HT-29 (cell line): ENCODE data around the gene FBLN2. TPM values are rescaled to one million over a fixed set of nuclear protein-coding genes. Genes with fewer than 3 reads are reported as not detected.

Experiments
- DNase-seq: peaks from one replicate; pipeline ENCODE4 v3.0.0-alpha.2; 2015; ENCODE audit warnings: low spot score
- total RNA-seq: library from RNA; depleted of rRNA; stranded (reverse); fragments of >200 nt; shearing (Covaris generic); gene quantifications from 2 replicates; pipeline ENCODE4 v1.2.3, GENCODE V29; 2014

Gene FBLN2
- total RNA-seq, 1 experiment from 2014 or later, result 0.33 TPM

GRCh38 chr3:13644341-13645117 is 95.6 kb downstream of the FBLN2 start:
- DNase-seq, result no peak

DNA sequence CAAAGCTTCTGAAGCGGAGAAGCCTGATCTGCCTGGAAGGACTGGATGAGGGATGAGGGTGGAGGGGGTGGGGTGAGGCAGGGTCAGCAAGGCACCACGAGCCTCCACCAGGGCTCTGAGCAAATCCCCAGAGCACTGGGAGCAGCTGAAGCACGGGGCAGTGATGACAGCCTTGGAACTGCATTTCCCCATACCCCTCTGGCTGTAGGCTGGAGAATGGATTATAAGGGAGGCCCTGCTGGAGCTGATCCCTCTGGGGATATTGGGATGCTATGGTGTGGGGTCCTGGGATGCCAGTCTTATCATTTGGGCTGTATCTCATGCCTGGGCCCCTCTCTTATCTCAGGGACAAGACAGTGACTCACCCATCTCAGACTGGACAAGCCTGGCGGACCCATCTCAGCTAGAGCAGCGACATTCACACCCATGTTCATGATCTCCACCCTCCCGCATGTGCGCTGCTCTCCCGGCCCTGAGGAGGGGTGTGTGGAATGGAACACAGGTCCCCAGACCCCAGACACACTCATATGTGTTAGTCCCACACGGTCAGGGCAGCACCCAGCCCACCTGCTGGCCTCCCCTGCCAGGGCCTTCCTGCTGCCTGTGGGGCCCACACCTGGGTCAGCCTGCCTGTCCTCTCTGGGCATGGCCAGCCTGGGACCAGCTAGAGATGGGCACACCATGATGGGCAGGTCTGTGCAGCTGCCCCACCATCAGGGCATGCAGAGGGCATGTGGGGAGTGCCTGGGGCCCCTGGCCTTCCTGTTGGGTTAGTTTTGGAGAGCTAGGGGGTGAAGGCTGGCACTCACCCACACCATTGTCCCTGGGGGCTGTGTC is 97.1 kb downstream of the FBLN2 start:
- no peak for DNase-seq

GRCh38 chr3:13647298-13648059 is 98.6 kb downstream of the FBLN2 start:
- DNase-seq, result no peak

DNA sequence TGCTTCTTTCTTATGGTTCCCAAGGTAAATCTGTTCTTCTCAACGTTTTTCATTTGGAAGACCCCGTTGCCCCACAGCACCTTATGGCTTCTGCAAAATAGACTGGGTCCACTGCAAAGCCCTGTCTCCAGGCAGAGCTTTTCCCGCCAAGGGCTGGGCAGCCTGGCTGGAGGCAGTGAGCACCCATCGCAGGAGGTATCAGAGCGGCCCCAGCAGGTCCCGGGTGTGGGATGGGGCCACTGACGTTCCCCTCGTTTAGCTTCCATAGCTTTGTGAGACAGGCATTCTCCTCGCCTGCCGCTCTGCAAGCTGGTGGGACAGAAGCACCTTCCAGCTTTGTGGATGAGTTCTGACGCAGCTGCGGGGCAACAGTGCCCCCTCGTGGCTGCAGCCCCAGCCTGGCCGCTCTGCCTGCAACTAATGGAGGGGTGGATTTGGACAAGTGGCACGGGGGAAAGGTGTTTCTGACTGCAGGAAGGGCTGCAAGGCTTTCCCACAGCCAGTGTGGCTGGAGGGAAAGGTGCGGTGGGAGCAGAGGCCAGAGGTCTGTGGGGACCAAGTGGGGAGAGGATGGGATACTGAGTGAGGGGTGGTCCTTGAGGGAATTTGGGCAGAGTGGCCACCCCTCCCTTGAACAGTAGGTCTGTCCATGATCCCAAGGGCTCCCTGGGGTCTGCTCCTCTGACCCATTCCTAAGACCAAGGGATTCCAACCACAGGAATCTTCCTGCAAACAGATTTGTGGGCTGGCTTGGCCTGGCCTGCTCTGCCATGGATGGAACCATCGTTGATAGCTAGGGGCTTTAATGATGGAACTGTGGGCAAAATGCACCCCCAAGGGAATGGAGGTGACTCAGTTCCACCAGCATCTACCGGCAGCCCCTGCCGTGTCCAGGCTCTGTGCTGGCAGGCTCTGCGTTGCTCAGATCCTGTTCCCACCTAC is 99.4 kb downstream of the FBLN2 start:
- DNase-seq, result peak; percentile 85

GRCh38 chr3:13650210-13651056 is 101.5 kb downstream of the FBLN2 start:
- peak; percentile 61 for DNase-seq

GRCh38 chr3:13651057-13651400 is 102.1 kb downstream of the FBLN2 start:
- DNase-seq, result no peak

- no peak for DNase-seq
Measured at GRCh38 chr3:13651775-13652428, 103.0 kb downstream of the FBLN2 start.

GRCh38 chr3:13652728-13653127 is 103.8 kb downstream of the FBLN2 start:
- DNase-seq, result no peak

DNA sequence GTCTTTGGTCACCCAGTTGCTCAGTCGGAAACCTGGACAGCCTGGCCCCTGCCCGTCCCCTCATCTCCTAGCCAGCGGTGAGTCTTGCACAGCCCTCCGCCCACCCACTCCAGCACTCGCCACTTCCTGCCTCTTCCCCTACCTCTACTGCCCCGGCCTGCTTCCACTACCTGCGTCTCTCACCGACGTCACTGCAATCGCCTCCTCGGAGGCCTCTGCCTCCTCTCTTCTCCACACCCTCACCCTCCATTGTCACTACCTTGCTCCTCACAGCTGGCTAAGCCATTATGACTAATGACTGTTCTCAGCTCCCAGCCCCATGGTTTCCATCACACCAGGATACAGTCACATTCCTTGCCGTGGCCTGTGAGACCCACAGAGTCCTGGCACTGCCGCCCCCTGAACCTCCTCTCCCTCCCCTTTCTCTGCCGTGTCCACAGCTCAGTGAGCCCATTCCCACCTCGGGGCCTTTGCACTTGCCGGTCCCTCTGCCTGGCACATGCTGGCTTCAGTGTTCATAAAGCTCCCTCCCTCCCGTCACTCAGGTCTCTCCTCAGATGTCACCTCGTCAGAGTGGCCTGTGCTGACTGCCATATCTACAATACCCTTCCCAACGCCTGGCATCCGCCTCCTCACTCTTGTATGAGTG is 104.8 kb downstream of the FBLN2 start:
- DNase-seq, result no peak

- no peak for DNase-seq
Measured at GRCh38 chr3:13654330-13655060, 105.6 kb downstream of the FBLN2 start.

- peak; percentile 12 for DNase-seq
Measured at GRCh38 chr3:13655061-13655913, 106.4 kb downstream of the FBLN2 start.

- DNase-seq, result no peak
Measured at GRCh38 chr3:13656584-13657301, 107.8 kb downstream of the FBLN2 start.

DNA sequence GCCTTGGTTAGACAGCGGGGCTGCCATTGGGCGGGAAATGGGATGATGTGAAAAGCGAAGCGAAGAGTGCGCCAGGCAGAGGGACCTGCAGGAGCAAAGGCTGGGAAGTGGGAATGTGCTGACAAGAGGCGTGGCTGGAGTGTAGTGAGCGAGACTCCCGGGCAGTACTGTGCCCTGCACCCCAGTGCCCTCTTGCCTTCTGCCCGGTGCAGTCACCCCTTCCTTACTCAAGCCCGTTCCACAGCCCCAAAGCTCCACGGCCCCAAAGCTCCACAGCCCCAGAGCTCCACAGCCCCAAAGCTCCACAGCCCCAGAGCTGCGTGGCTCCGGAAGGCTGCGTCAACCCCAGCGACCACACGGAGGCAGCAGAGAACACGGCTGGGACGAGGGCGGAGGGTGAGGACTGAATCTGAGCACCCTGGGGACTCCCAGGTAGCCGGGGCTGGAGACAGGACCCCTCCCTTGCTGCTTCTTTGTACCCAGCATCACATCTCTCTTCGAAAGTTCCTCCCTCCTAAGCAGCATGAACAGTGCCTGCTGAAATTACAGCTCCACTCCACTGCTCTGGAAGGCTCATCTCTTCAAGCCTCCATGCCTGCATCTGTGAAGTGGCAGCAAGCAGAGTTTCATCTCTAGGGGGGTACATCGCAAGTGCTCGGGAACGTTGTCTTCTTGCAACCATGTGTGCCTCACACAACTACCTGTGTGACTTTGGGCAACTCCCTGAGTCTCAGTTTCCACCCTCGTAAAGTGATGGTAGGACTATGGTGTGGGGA is 108.9 kb downstream of the FBLN2 start:
- peak; percentile 47 for DNase-seq

DNA sequence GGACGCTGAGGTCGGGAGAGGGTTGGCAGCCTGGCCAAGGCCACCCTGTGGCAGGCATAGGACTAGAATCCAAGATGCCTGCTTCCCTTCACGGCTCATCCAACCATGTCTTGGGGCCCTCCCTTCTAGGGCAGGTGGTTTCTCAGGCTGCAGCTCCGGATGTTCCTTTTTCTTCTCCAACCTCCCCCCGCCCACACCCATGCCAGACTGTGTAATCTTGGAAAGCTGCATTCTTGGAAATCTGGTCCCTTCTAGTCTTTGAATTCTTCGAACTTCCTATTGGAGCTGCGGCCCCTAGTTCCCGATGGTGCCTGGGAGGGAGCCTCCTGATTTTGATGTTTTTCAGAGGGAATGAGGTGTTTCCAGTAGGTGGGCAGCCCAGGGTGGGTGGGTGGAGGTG is 109.8 kb downstream of the FBLN2 start:
- no peak for DNase-seq

DNA sequence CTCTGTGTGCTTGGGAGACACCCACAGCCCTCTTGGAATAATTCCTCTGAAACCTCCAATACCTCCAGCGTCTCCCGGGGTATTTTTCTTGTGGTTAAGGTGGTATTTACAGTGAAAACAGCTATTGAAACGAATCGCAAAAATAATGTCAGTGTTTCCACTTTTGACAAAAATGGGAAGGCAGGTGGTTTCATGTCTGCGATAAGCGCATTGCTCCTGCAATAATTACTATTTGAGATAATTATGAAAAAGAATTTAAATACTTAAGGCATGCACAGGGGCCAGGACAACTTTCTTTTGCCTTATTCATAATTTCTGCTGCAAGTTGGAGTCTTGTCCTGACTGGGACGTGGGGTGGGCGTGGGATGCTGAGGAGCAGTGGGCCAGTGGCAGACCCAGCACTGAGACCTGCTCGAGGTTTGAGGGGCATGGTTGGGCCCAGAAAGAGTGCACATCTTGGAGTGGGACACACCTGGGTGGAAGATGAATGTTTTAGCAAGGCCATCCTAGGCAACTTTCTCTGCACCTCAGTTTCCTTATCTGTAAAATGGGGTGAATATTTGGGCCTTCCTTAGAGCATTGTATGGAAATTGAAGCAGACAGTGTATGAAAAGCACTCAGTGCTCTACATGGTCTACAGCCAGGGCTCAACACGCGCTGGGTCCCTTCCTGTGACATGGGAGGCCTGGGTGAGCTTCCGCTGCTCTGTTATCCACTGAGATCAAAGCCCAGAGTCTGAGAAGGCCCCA is 110.5 kb downstream of the FBLN2 start:
- no peak for DNase-seq
